ENCODE results near the gene EYS.

- TF ChIP-seq, protein P1, sequence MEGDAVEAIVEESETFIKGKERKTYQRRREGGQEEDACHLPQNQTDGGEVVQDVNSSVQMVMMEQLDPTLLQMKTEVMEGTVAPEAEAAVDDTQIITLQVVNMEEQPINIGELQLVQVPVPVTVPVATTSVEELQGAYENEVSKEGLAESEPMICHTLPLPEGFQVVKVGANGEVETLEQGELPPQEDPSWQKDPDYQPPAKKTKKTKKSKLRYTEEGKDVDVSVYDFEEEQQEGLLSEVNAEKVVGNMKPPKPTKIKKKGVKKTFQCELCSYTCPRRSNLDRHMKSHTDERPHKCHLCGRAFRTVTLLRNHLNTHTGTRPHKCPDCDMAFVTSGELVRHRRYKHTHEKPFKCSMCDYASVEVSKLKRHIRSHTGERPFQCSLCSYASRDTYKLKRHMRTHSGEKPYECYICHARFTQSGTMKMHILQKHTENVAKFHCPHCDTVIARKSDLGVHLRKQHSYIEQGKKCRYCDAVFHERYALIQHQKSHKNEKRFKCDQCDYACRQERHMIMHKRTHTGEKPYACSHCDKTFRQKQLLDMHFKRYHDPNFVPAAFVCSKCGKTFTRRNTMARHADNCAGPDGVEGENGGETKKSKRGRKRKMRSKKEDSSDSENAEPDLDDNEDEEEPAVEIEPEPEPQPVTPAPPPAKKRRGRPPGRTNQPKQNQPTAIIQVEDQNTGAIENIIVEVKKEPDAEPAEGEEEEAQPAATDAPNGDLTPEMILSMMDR (IDR thresholded peaks at IDR 0.05 in 2 of 3, conservative IDR thresholded peaks at IDR 0.05 in 1 of 3; ENCODE audit: borderline replicate concordance in 1 of 3, insufficient read depth in 1 of 3, low read depth in 2 of 3, low read length in 2 of 3) = no peak
- TF ChIP-seq POLR2A (IDR thresholded peaks at IDR 0.05; ENCODE audit: borderline replicate concordance, extremely low read depth, insufficient read depth, insufficient read length) (no peak), EZH2phosphoT487 (IDR thresholded peaks at IDR 0.05; ENCODE audit: borderline replicate concordance) (no peak), EZH2 (IDR thresholded peaks at IDR 0.05) (no peak), ZNF274 (IDR thresholded peaks at IDR 0.05; ENCODE audit: low read depth, low read length) (no peak), POLR2AphosphoS5 (IDR thresholded peaks at IDR 0.05; ENCODE audit: low read depth, low read length) (no peak), YY1 (IDR thresholded peaks at IDR 0.05; ENCODE audit: extremely low read depth, insufficient replicate concordance, low read depth, low read length) (no peak), ZFX (IDR thresholded peaks at IDR 0.05) (no peak), TCF7L2 (IDR thresholded peaks at IDR 0.05; ENCODE audit: borderline replicate concordance, extremely low read depth, insufficient read depth, insufficient read length) (no peak), CBX3 (IDR thresholded peaks at IDR 0.05; ENCODE audit: low read depth) (no peak), CEBPB (IDR thresholded peaks at IDR 0.05; ENCODE audit: low read depth) (no peak), SRF (IDR thresholded peaks at IDR 0.05; ENCODE audit: low read depth) (no peak)
These were observed 1656.4 kb downstream of the EYS start for GRCh38 chr6:64050590-64050989.
